HepG2 (cell line): Measurements from ENCODE around the gene WDR82. TPM values are rescaled to one million over a fixed set of nuclear protein-coding genes. Genes with fewer than 3 reads are reported as not detected.

Experiments used
- ATAC-seq: fragments of 200-7000 bp; cut with Tn5 transposase; 3 replicates; pipeline ENCODE4 v1.9.1; 2020; ENCODE audit warnings: mild to moderate bottlenecking, moderate library complexity
- BruUV-seq: library from RNA; stranded (reverse); fragments of 400-500 nt; replicated peaks from 2 replicates; lab custom pipeline; 2021; lab: Mats Ljungman, UMichigan
- CTCF ChIA-PET: fragments of 300-600 bp; formaldehyde crosslinking; extraction: SDS; loops from one replicate; lab custom pipeline; 2021; ENCODE audit warnings: low total read pairs, inconsistent platforms, low intra/inter-chr PET ratio; lab: Yijun Ruan, JAX
- POLR2A ChIA-PET: fragments of 350-600 bp; sonication (Branson Sonifier 250); formaldehyde crosslinking; loops from one replicate; lab custom pipeline; 2020; ENCODE audit warnings: antibody characterized with exemption, inconsistent platforms; lab: Yijun Ruan, JAX
- DNase-seq: peaks from one replicate; pipeline ENCODE4 v3.0.0-alpha.2; 2015; ENCODE audit warnings: low spot score
- FAIRE-seq: peaks from 3 replicates; lab custom pipeline; 2011; peaks lifted over from hg19 to GRCh38; lab: Jason Lieb, UNC
- H2AFZ ChIP-seq: one replicate; pipeline ENCODE4 v1.6.1; 2011; ENCODE audit warnings: low read length, inconsistent platforms
- H3K27ac ChIP-seq: fragments of 300-600 bp; 3 replicates; pipeline ENCODE4 v1.8.0; 2011; ENCODE audit warnings: mixed run types, mild to moderate bottlenecking, mixed read lengths, low read length, inconsistent platforms; ENCODE audit not compliant: insufficient read depth; ENCODE audit errors: extremely low read length
- H3K27me3 ChIP-seq, 2 experiments: fragments of 200-600 bp in 1 of 2; 2 replicates in 1 of 2; 3 replicates in 1 of 2; pipeline versions ENCODE4 v1.6.0 to v1.8.0; 2011; ENCODE audit warnings: low read length in 2 of 2, mild to moderate bottlenecking in 2 of 2, moderate library complexity in 2 of 2, inconsistent platforms in 1 of 2; ENCODE audit not compliant: insufficient read depth in 2 of 2, control insufficient read depth in 1 of 2
- H3K36me3 ChIP-seq, 2 experiments: fragments of 200-600 bp in 1 of 2; replicated peaks in 1 of 2; 2 replicates in 1 of 2; 3 replicates in 1 of 2; pipeline versions ENCODE4 v1.5.1 to v1.8.0; 2011; ENCODE audit warnings: low read length in 2 of 2, inconsistent platforms in 1 of 2; ENCODE audit not compliant: insufficient read depth in 2 of 2, control insufficient read depth in 1 of 2
- H3K4me1 ChIP-seq: 2 replicates; pipeline ENCODE4 v1.5.1; 2012; ENCODE audit warnings: low read length, inconsistent platforms; ENCODE audit not compliant: insufficient read depth
- H3K4me2 ChIP-seq: 2 replicates; pipeline ENCODE4 v1.6.0; 2011; ENCODE audit warnings: low read depth, low read length, inconsistent platforms
- H3K4me3 ChIP-seq, 3 experiments: fragments of 200-600 bp in 1 of 3; sonication (generic), shearing (Covaris generic) in 1 of 3; replicated peaks in 1 of 3; 2 replicates each; pipeline ENCODE4 v1.5.1; 2011 to 2016; ENCODE audit warnings: low read length in 3 of 3, inconsistent platforms in 2 of 3, low read depth in 2 of 3, mild to moderate bottlenecking in 2 of 3, control low read depth in 1 of 3, mixed read lengths in 1 of 3; ENCODE audit not compliant: insufficient read depth in 1 of 3
- H3K79me2 ChIP-seq: one replicate; pipeline ENCODE4 v1.6.1; 2011; ENCODE audit warnings: low read length, inconsistent platforms; ENCODE audit not compliant: insufficient read depth
- H3K9ac ChIP-seq: 2 replicates; pipeline ENCODE4 v1.6.0; 2011; ENCODE audit warnings: mild to moderate bottlenecking, low read depth, low read length, inconsistent platforms; ENCODE audit not compliant: insufficient read depth
- H3K9me3 ChIP-seq: 2 replicates; pipeline ENCODE4 v1.5.1; 2012; ENCODE audit warnings: mild to moderate bottlenecking, low read length
- H4K20me1 ChIP-seq: 2 replicates; pipeline ENCODE4 v1.6.0; 2011; ENCODE audit warnings: inconsistent platforms, mild to moderate bottlenecking, low read length, moderate library complexity; ENCODE audit not compliant: insufficient read depth
- ATRX ChIP-seq: sonication (generic); formaldehyde crosslinking; IDR thresholded peaks from 2 replicates; pipeline ENCODE4 v1.4.0; 2020; ENCODE audit warnings: missing genetic modification reagents, borderline replicate concordance
- CBX5 ChIP-seq: sonication (generic); formaldehyde crosslinking; IDR thresholded peaks from 2 replicates; pipeline ENCODE4 v1.4.0; 2020; ENCODE audit warnings: missing genetic modification reagents, borderline replicate concordance
- DBP ChIP-seq: sonication (generic); formaldehyde crosslinking; IDR thresholded peaks from 2 replicates; pipeline ENCODE4 v1.4.0; 2020; ENCODE audit warnings: missing genetic modification reagents; ENCODE audit errors: not compliant biosample characterization
- HBP1 ChIP-seq: IDR thresholded peaks from 2 replicates; pipeline ENCODE4 v1.6.1; 2016; ENCODE audit warnings: low read depth, control low read depth
- HNRNPL ChIP-seq: fragments of 200-400 bp; formaldehyde crosslinking; IDR thresholded peaks from 2 replicates; pipeline ENCODE4 v1.6.1; 2017; ENCODE audit warnings: mild to moderate bottlenecking, low read depth, low read length
- MBD4 ChIP-seq: IDR thresholded peaks from 2 replicates; pipeline ENCODE4 v1.6.1; 2012; ENCODE audit warnings: low read length, inconsistent platforms, borderline replicate concordance
- MED1 ChIP-seq: sonication (generic); formaldehyde crosslinking; IDR thresholded peaks from 2 replicates; pipeline ENCODE4 v1.4.0; 2020; ENCODE audit warnings: missing genetic modification reagents
- RCOR2 ChIP-seq: IDR thresholded peaks from 2 replicates; pipeline ENCODE4 v1.6.1; 2016; ENCODE audit warnings: missing biosample characterization, missing genetic modification reagents
- SPEN ChIP-seq: sonication (generic); formaldehyde crosslinking; IDR thresholded peaks from 2 replicates; pipeline ENCODE4 v1.5.1; 2020; ENCODE audit warnings: low read depth, mild to moderate bottlenecking, missing genetic modification reagents
- SRY ChIP-seq: sonication (generic); formaldehyde crosslinking; IDR thresholded peaks from 2 replicates; pipeline ENCODE4 v1.8.0; 2022; ENCODE audit warnings: mild to moderate bottlenecking, missing genetic modification reagents
- TARDBP ChIP-seq: sonication (generic); formaldehyde crosslinking; IDR thresholded peaks from 2 replicates; pipeline ENCODE4 v1.8.0; 2022; ENCODE audit warnings: mild to moderate bottlenecking, missing genetic modification reagents
- TEAD3 ChIP-seq: optimal IDR thresholded peaks from 2 replicates; pipeline ENCODE3; 2016; ENCODE audit warnings: borderline replicate concordance
- ZFP91 ChIP-seq: sonication (generic); formaldehyde crosslinking; IDR thresholded peaks from 2 replicates; pipeline ENCODE4 v1.9.0; 2022; ENCODE audit warnings: missing genetic modification reagents, mild to moderate bottlenecking, borderline replicate concordance
- ZNF234 ChIP-seq: sonication (generic); formaldehyde crosslinking; conservative IDR thresholded peaks from 2 replicates; pipeline ENCODE4 v1.5.1; 2020; ENCODE audit warnings: mild to moderate bottlenecking, missing genetic modification reagents
- ZNF660 ChIP-seq: sonication (generic); formaldehyde crosslinking; IDR thresholded peaks from 2 replicates; pipeline ENCODE4 v1.5.1; 2020; ENCODE audit warnings: mild to moderate bottlenecking, low read depth, missing genetic modification reagents, borderline replicate concordance
- ZNF878 ChIP-seq: sonication (generic); formaldehyde crosslinking; IDR thresholded peaks from 2 replicates; pipeline ENCODE4 v1.8.1; 2023; ENCODE audit warnings: mild to moderate bottlenecking, missing genetic modification reagents, moderate library complexity
- WGBS: methylation state at CpG from one replicate; pipeline ENCODE4 v1.1.6; 2017; ENCODE audit warnings: low lambda C conversion rate; 5-methylcytosine and 5-hydroxymethylcytosine counted together
- in situ Hi-C: cut with HindIII; loops from 2 replicates; pipeline ENCODE4 v1.10.0; 2017; ENCODE audit warnings: low pct_unique_long_range_greater_than_20kb; ENCODE audit not compliant: extremely low pct_ligation_motif_present
- intact Hi-C: fragments of 100-400 bp; cut with micrococcal nuclease; formaldehyde crosslinking; loops from one replicate; pipeline ENCODE4 v1.10.0; 2022; ENCODE audit not compliant: unreplicated experiment
- polyA plus RNA-seq, 8 experiments: library from polyadenylated mRNA; depleted of rRNA in 3 of 8; stranded (reverse) in 7 of 8; unstranded in 1 of 8; fragments of >200 nt; fragmentation: Illumina TruSeq in 4 of 8; extraction: Trizol in 4 of 8; gene quantifications; 2 replicates each; pipeline versions ENCODE4 v1.2.1 to v1.2.3, GENCODE V29; 2011 to 2016; ENCODE audit warnings: low read depth in 4 of 8, missing spikeins in 1 of 8, mixed read lengths in 1 of 8; ENCODE audit not compliant: insufficient read depth in 1 of 8
- total RNA-seq, 5 experiments: library from RNA; depleted of rRNA; stranded (reverse); fragments of >200 nt; fragmentation: Illumina TruSeq; extraction: Trizol; gene quantifications; 2 replicates each; pipeline ENCODE4 v1.2.3, GENCODE V29; 2016; ENCODE audit warnings: low read depth in 1 of 5
- TF ChIP-seq, protein P1 (sequence below): sonication (generic); formaldehyde crosslinking; IDR thresholded peaks from 2 replicates; pipeline ENCODE4 v1.4.0; 2020; ENCODE audit warnings: missing genetic modification reagents

WDR82 gene
- total and polyA plus RNA-seq, 2 of the 13 experiments (the other 11 are each of a cell fraction or from before 2014, with no cell fraction given): 39.1 to 59.5 TPM

- Histone ChIP-seq H3K4me3 (no peak overlapping the region), H3K27ac (no peak overlapping the region), H3K9me3 (no peaks in the 10 kb centered on the region), H3K79me2 (no peaks in the 10 kb centered on the region), H3K4me2 (no peak overlapping the region), H3K4me1 (peaks cover 46% of the 10 kb centered on the region), H3K36me3 (no peaks in the 10 kb centered on the region), H2AFZ (no peak overlapping the region), H4K20me1 (no peaks in the 10 kb centered on the region), H3K9ac (no peak overlapping the region), H3K27me3 (peaks cover 1 to 12% of the 10 kb centered on the region in 2 experiments; a peak in 4 of 5 replicates)
- in situ Hi-C loops: no loop called here
- FAIRE-seq (no peak), ATAC-seq (no peak), DNase-seq (no peak)
- TF ChIP-seq SPEN (CRISPR knock-in tag): no peak
- no peak for TF ChIP-seq RCOR2 (CRISPR knock-in tag)
- no peak for TF ChIP-seq ATRX (CRISPR knock-in tag)
- TF ChIP-seq CBX5 (CRISPR knock-in tag): no peak
- TF ChIP-seq MED1: no peak
- no peak for TF ChIP-seq TEAD3 (CRISPR knock-in tag)
- TF ChIP-seq MBD4: no peak
- no peak for TF ChIP-seq SRY (CRISPR knock-in tag)
- TF ChIP-seq, protein P1, sequence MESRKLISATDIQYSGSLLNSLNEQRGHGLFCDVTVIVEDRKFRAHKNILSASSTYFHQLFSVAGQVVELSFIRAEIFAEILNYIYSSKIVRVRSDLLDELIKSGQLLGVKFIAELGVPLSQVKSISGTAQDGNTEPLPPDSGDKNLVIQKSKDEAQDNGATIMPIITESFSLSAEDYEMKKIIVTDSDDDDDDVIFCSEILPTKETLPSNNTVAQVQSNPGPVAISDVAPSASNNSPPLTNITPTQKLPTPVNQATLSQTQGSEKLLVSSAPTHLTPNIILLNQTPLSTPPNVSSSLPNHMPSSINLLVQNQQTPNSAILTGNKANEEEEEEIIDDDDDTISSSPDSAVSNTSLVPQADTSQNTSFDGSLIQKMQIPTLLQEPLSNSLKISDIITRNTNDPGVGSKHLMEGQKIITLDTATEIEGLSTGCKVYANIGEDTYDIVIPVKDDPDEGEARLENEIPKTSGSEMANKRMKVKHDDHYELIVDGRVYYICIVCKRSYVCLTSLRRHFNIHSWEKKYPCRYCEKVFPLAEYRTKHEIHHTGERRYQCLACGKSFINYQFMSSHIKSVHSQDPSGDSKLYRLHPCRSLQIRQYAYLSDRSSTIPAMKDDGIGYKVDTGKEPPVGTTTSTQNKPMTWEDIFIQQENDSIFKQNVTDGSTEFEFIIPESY (CRISPR knock-in tag): no peak
- no peak for TF ChIP-seq ZNF234 (CRISPR knock-in tag)
- 0 out of 2 replicates have a peak, but pooled peaks have one; percentile 29 for TF ChIP-seq HNRNPL
- no peak for TF ChIP-seq DBP (CRISPR knock-in tag)
- TF ChIP-seq HBP1 (CRISPR knock-in tag): no peak
- TF ChIP-seq ZFP91 (CRISPR knock-in tag): 0 out of 2 replicates have a peak, but pooled peaks have one; percentile 21
- TF ChIP-seq ZNF660 (CRISPR knock-in tag): no peak
- no peak for TF ChIP-seq TARDBP (CRISPR knock-in tag)
- TF ChIP-seq ZNF878 (CRISPR knock-in tag): no peak
- ChIA-PET POLR2A (interaction anchor here (1.5 to 2.7 kb wide), 2 partner anchors 16 to 67 kb away, joined by 3 to 12 read pairs; partner anchors contain the start of gene POC1A), CTCF (interaction anchor here (2.6 kb wide), 1 partner anchor 118 kb away, joined by 15 read pairs; no protein-coding TSS in a partner anchor)
- intact Hi-C loops: loop anchor here (2.0 to 5.0 kb wide), 2 partner anchors 69 to 116 kb away; no protein-coding TSS in a partner anchor
- WGBS: 89% methylated on average over 8 of the region's 34 CpGs
- BruUV-seq: no TSS peak
Observed at GRCh38 chr3:52221563-52222318, 56.7 kb downstream of the WDR82 start.
